H1 (cell line): ENCODE results near the gene MRTFB. TPM values are rescaled to one million over a fixed set of nuclear protein-coding genes. Genes with fewer than 3 reads are reported as not detected.

Experiments
- ATF3 ChIP-seq: IDR thresholded peaks from 2 replicates; pipeline ENCODE4 v1.6.1; 2011; ENCODE audit warnings: low read depth, mild to moderate bottlenecking, low read length; ENCODE audit not compliant: insufficient read depth
- BRCA1 ChIP-seq: IDR thresholded peaks from 2 replicates; pipeline ENCODE4 v1.6.1; 2012; ENCODE audit warnings: low read depth, low read length, improper control_type of control experiment
- CBX5 ChIP-seq: fragments of 300-800, 300-1000 bp; sonication (generic); IDR thresholded peaks from 2 replicates; pipeline ENCODE4 v1.7.1; 2016; ENCODE audit warnings: antibody characterized with exemption, low read length, low read depth
- CEBPB ChIP-seq: IDR thresholded peaks from 2 replicates; pipeline ENCODE4 v1.6.1; 2012; ENCODE audit warnings: low read depth, low read length
- EGR1 ChIP-seq: IDR thresholded peaks from 2 replicates; pipeline ENCODE4 v1.6.1; 2011; ENCODE audit warnings: low read depth, low read length, borderline replicate concordance
- EZH2 ChIP-seq: fragments of 200-600 bp; sonication (generic); IDR thresholded peaks from 2 replicates; pipeline ENCODE4 v1.7.1; 2012; ENCODE audit warnings: low read depth, mild to moderate bottlenecking, moderate library complexity, low read length, inconsistent platforms; ENCODE audit not compliant: severe bottlenecking
- JUND ChIP-seq: IDR thresholded peaks from 2 replicates; pipeline ENCODE4 v1.6.1; 2011; ENCODE audit warnings: mild to moderate bottlenecking, improper control_type of control experiment, low read length
- KDM1A ChIP-seq: fragments of 200-600, 300-600 bp; sonication (generic); IDR thresholded peaks from 2 replicates; pipeline ENCODE4 v1.7.1; 2016; ENCODE audit warnings: mild to moderate bottlenecking, low read length, borderline replicate concordance
- NANOG ChIP-seq: IDR thresholded peaks from 2 replicates; pipeline ENCODE4 v1.6.1; 2011; ENCODE audit warnings: low read length, low read depth, mild to moderate bottlenecking, inconsistent platforms; ENCODE audit not compliant: insufficient read depth, poor library complexity, severe bottlenecking
- RFX5 ChIP-seq: IDR thresholded peaks from 2 replicates; pipeline ENCODE4 v1.6.1; 2011; ENCODE audit warnings: low read depth, low read length, improper control_type of control experiment, borderline replicate concordance
- SAP30 ChIP-seq: fragments of 300-600 bp; sonication (generic); IDR thresholded peaks from 2 replicates; pipeline ENCODE4 v1.7.1; 2012; ENCODE audit warnings: low read length, moderate library complexity, mild to moderate bottlenecking, inconsistent platforms; ENCODE audit not compliant: insufficient read depth, insufficient replicate concordance
- SIN3A ChIP-seq, 2 experiments: IDR thresholded peaks in 1 of 2; conservative IDR thresholded peaks in 1 of 2; 2 replicates each; pipeline ENCODE4 v1.6.1; 2011 to 2012; ENCODE audit warnings: low read length in 2 of 2, improper control_type of control experiment in 1 of 2, low read depth in 1 of 2, mild to moderate bottlenecking in 1 of 2
- SIX5 ChIP-seq: IDR thresholded peaks from 2 replicates; pipeline ENCODE4 v1.6.1; 2011; ENCODE audit warnings: mild to moderate bottlenecking, low read depth, low read length
- SP1 ChIP-seq: IDR thresholded peaks from 2 replicates; pipeline ENCODE4 v1.6.1; 2011; ENCODE audit warnings: low read depth, low read length
- SUZ12 ChIP-seq: fragments of 200-600 bp; sonication (generic); IDR thresholded peaks from 2 replicates; pipeline ENCODE4 v1.6.1; 2012; ENCODE audit warnings: mild to moderate bottlenecking, inconsistent platforms, low read length, moderate library complexity, mixed read lengths
- TCF12 ChIP-seq: IDR thresholded peaks from 2 replicates; pipeline ENCODE4 v1.6.1; 2011; ENCODE audit warnings: low read depth, mild to moderate bottlenecking, low read length
- YY1 ChIP-seq: IDR thresholded peaks from 2 replicates; pipeline ENCODE4 v1.6.1; 2011; ENCODE audit warnings: low read depth, mild to moderate bottlenecking, low read length
- polyA plus RNA-seq, 7 experiments: library from polyadenylated mRNA; depleted of rRNA in 3 of 7; stranded (reverse) in 5 of 7; unstranded in 2 of 7; fragments of >200 nt in 5 of 7; fragments of 200-250 nt in 2 of 7; gene quantifications; 1 replicate in 5 of 7; 2 replicates in 1 of 7; 4 replicates in 1 of 7; pipeline versions ENCODE4 v1.2.1 to v1.2.3, GENCODE V29; 2011 to 2013; ENCODE audit warnings: missing spikeins in 2 of 7, mixed read lengths in 2 of 7
- total RNA-seq: library from RNA; stranded (reverse); fragmentation: NEBNext Ultra II Directional; extraction: Animal tissue kit (Norgen Biotek cat#: 25700); gene quantifications from 2 replicates; pipeline ENCODE4 v1.2.1, GENCODE V29; 2021
- TF ChIP-seq, protein P1 (sequence below): IDR thresholded peaks from 2 replicates; pipeline ENCODE4 v1.6.1; 2011; ENCODE audit warnings: low read length, improper control_type of control experiment
- TF ChIP-seq, protein P2 (sequence below): IDR thresholded peaks from 2 replicates; pipeline ENCODE4 v1.6.1; 2012; ENCODE audit warnings: low read length, inconsistent platforms

Gene MRTFB
- total and polyA plus RNA-seq, 2 of the 8 experiments (the other 6 are each of a cell fraction or from before 2014, with no cell fraction given) = 13.5 to 34.9 TPM

DNA sequence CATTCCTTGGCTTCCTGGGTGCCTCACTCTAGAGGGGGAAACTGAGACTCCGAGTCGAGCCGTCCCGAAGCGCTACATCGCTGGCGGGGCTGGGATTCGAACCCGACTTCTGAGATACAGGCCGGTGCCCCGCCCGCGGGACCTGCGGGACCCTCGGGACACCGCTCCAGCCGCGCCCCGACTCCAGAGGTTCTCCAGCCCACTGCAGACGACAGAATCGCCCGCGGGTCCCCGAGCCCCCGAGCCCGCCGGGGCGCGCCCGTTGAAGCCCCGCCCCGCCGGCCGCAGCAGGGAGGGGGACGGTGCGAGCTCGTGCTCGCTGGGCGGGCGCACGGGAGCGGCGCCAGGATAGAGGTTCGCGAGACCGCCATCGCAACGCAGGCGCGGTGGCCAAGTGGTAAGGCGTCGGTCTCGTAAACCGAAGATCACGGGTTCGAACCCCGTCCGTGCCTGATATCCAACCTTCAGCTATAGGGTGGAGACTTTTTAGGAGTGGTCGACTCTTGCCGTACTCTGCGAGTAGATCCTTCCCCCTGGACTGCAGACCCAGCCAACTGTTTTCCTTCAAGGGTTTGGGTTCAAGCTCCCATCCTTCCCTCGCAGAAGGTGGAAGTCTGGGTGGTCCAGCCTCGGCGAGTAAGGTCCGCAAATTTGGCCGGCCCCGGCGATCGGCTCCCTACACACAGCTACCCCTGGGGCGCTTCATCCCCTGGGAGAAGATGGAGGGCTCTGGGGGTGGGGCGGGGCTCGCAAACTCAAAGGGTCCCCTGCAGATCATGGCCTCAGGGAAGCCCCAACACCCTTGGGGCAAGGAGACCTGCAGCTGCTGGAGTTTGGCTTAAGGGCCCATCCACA, 214.6 kb downstream of the MRTFB start (continued):
- TF ChIP-seq NANOG = peak; percentile 25
- no peak for TF ChIP-seq SUZ12
- TF ChIP-seq JUND = no peak
- peak; percentile 47; the same call in 1 of the 2 replicates for TF ChIP-seq SP1
- TF ChIP-seq SIX5 = no peak
- TF ChIP-seq CEBPB = peak; percentile 68
- TF ChIP-seq SAP30 = no peak
- 0 out of 2 replicates have a peak, but pooled peaks have one; percentile 4 for TF ChIP-seq YY1
- peak in 1 of 2 experiments; percentile 51; a peak in 1 of 4 replicates for TF ChIP-seq SIN3A (conservative IDR thresholded peaks at IDR 0.05 in 1 of 2, IDR thresholded peaks at IDR 0.05 in 1 of 2; ENCODE audit: low read depth in 1 of 2, low read length in 2 of 2)
- no peak for TF ChIP-seq RFX5
- TF ChIP-seq CBX5 = no peak
- 0 out of 2 replicates have a peak, but pooled peaks have one; percentile 17 for TF ChIP-seq TCF12
- TF ChIP-seq, protein P1, sequence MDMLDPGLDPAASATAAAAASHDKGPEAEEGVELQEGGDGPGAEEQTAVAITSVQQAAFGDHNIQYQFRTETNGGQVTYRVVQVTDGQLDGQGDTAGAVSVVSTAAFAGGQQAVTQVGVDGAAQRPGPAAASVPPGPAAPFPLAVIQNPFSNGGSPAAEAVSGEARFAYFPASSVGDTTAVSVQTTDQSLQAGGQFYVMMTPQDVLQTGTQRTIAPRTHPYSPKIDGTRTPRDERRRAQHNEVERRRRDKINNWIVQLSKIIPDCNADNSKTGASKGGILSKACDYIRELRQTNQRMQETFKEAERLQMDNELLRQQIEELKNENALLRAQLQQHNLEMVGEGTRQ = no peak
- TF ChIP-seq EGR1 = peak; percentile 47; the same call in 1 of the 2 replicates
- no peak for TF ChIP-seq EZH2
- TF ChIP-seq BRCA1 = no peak
- no peak; the same call in 1 of the 2 replicates for TF ChIP-seq KDM1A
- TF ChIP-seq, protein P2, sequence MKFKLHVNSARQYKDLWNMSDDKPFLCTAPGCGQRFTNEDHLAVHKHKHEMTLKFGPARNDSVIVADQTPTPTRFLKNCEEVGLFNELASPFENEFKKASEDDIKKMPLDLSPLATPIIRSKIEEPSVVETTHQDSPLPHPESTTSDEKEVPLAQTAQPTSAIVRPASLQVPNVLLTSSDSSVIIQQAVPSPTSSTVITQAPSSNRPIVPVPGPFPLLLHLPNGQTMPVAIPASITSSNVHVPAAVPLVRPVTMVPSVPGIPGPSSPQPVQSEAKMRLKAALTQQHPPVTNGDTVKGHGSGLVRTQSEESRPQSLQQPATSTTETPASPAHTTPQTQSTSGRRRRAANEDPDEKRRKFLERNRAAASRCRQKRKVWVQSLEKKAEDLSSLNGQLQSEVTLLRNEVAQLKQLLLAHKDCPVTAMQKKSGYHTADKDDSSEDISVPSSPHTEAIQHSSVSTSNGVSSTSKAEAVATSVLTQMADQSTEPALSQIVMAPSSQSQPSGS = no peak
- TF ChIP-seq ATF3 = no peak
